ENCODE data around the gene NUMA1. TPM values are rescaled to one million over a fixed set of nuclear protein-coding genes. Genes with fewer than 3 reads are reported as not detected.

Gene NUMA1
- total RNA-seq, 3 donors from 2014 or later (not counting 1 experiment from before 2014, with no cell fraction given), result 261 to 290 (median 262) TPM

- ATAC-seq, result no peak
- Mint-ChIP-seq H3K4me3 (no peak overlapping the region), H3K4me1 (no peaks in the 10 kb centered on the region), H3K27ac (no peak overlapping the region), H3K27me3 (ENCODE audit: low read depth in 2 of 2) (peaks cover 9 to 22% of the 10 kb centered on the region in 2 donors), H3K9me3 (peaks cover 0 to 3% of the 10 kb centered on the region in 2 donors), H3K36me3 (no peaks in the 10 kb centered on the region)
- Histone ChIP-seq H3K36me3 (ENCODE audit: control insufficient read depth, insufficient read depth, low read length) (no peaks in the 10 kb centered on the region), H3K4me3 (ENCODE audit: low read length) (no peak overlapping the region), H3K27me3 (ENCODE audit: control insufficient read depth, insufficient read depth, low read length) (no peaks in the 10 kb centered on the region), H3K4me1 (ENCODE audit: control insufficient read depth, insufficient read depth, low read length) (no peaks in the 10 kb centered on the region), H3K9me3 (ENCODE audit: control insufficient read depth, insufficient read depth, low read length) (peaks cover 2% of the 10 kb centered on the region), H3K27ac (ENCODE audit: low read length) (no peak overlapping the region)
- TF ChIP-seq CTCF (IDR thresholded peaks at IDR 0.05), result no peak
- WGBS (ENCODE audit: insufficient coverage), result no CpG with 5 or more reads among the region's 1 CpG
- DNase-seq, result no peak
- intact Hi-C loops (cut with micrococcal nuclease), result no loop called here
Observed at GRCh38 chr11:72125956-72126355, 45.6 kb upstream of the NUMA1 start.

GRCh38 chr11:72124046-72124445 lies 43.7 kb upstream of the NUMA1 start:
- ATAC-seq (no peak), DNase-seq (no peak)
- Histone ChIP-seq H3K27ac (ENCODE audit: low read length) (no peak overlapping the region), H3K27me3 (ENCODE audit: control insufficient read depth, insufficient read depth, low read length) (no peaks in the 10 kb centered on the region), H3K4me1 (ENCODE audit: control insufficient read depth, insufficient read depth, low read length) (no peaks in the 10 kb centered on the region), H3K36me3 (ENCODE audit: control insufficient read depth, insufficient read depth, low read length) (no peaks in the 10 kb centered on the region), H3K4me3 (ENCODE audit: low read length) (no peak overlapping the region), H3K9me3 (ENCODE audit: control insufficient read depth, insufficient read depth, low read length) (peaks cover 2% of the 10 kb centered on the region)
- H3K4me3 Mint-ChIP-seq, result no peak overlapping the region
- WGBS (ENCODE audit: insufficient coverage), result 93% methylated on average over 6 of the region's 6 CpGs
- intact Hi-C loops (cut with micrococcal nuclease), result no loop called here
- no peak for TF ChIP-seq CTCF (IDR thresholded peaks at IDR 0.05)
- peaks cover 6 to 13% of the 10 kb centered on the region in 2 donors for H3K27me3 Mint-ChIP-seq (ENCODE audit: low read depth in 2 of 2)
- no peaks in the 10 kb centered on the region for H3K4me1 Mint-ChIP-seq
- H3K9me3 Mint-ChIP-seq, result peaks cover 0 to 3% of the 10 kb centered on the region in 2 donors
- no peaks in the 10 kb centered on the region for H3K36me3 Mint-ChIP-seq
- H3K27ac Mint-ChIP-seq, result no peak overlapping the region

- no peak overlapping the region for H3K4me3 Mint-ChIP-seq
- no peaks in the 10 kb centered on the region for H3K36me3 ChIP-seq (ENCODE audit: control insufficient read depth, insufficient read depth, low read length)
- no peaks in the 10 kb centered on the region for H3K36me3 Mint-ChIP-seq
- DNase-seq (no peak), ATAC-seq (no peak)
- no peaks in the 10 kb centered on the region for H3K9me3 ChIP-seq (ENCODE audit: control insufficient read depth, insufficient read depth, low read length)
- no peak overlapping the region for H3K27ac Mint-ChIP-seq
- no peaks in the 10 kb centered on the region for H3K4me1 Mint-ChIP-seq
- H3K27ac ChIP-seq (ENCODE audit: low read length), result no peak overlapping the region
- peaks cover 3 to 10% of the 10 kb centered on the region in 2 donors for H3K27me3 Mint-ChIP-seq (ENCODE audit: low read depth in 2 of 2)
- no peaks in the 10 kb centered on the region for H3K9me3 Mint-ChIP-seq
- no peaks in the 10 kb centered on the region for H3K4me1 ChIP-seq (ENCODE audit: control insufficient read depth, insufficient read depth, low read length)
- WGBS (ENCODE audit: insufficient coverage), result 78% methylated on average over 3 of the region's 3 CpGs
- H3K4me3 ChIP-seq (ENCODE audit: low read length), result no peak overlapping the region
- no peak for TF ChIP-seq CTCF (IDR thresholded peaks at IDR 0.05)
- intact Hi-C loops (cut with micrococcal nuclease), result no loop called here
- no peaks in the 10 kb centered on the region for H3K27me3 ChIP-seq (ENCODE audit: control insufficient read depth, insufficient read depth, low read length)
Observed at GRCh38 chr11:72123117-72123653, 42.8 kb upstream of the NUMA1 start.

- ATAC-seq, result no peak
- 83% methylated on average over 1 of the region's 1 CpG for WGBS (ENCODE audit: insufficient coverage)
- DNase-seq, result no peak
- no peak for TF ChIP-seq CTCF (IDR thresholded peaks at IDR 0.05)
- Histone ChIP-seq H3K4me3 (ENCODE audit: low read length) (no peak overlapping the region), H3K27me3 (ENCODE audit: control insufficient read depth, insufficient read depth, low read length) (no peaks in the 10 kb centered on the region), H3K4me1 (ENCODE audit: control insufficient read depth, insufficient read depth, low read length) (no peaks in the 10 kb centered on the region), H3K27ac (ENCODE audit: low read length) (no peak overlapping the region), H3K36me3 (ENCODE audit: control insufficient read depth, insufficient read depth, low read length) (no peaks in the 10 kb centered on the region), H3K9me3 (ENCODE audit: control insufficient read depth, insufficient read depth, low read length) (no peaks in the 10 kb centered on the region)
- intact Hi-C loops (cut with micrococcal nuclease), result no loop called here
- Mint-ChIP-seq H3K27ac (no peak overlapping the region), H3K36me3 (no peaks in the 10 kb centered on the region), H3K4me1 (no peaks in the 10 kb centered on the region), H3K27me3 (ENCODE audit: low read depth in 2 of 2) (peaks cover 3 to 10% of the 10 kb centered on the region in 2 donors), H3K9me3 (no peaks in the 10 kb centered on the region), H3K4me3 (no peak overlapping the region)
Observed at GRCh38 chr11:72122607-72123006, 42.3 kb upstream of the NUMA1 start.
